Breast epithelium (tissue), 4 donors: ENCODE results near the gene CR2. TPM values are rescaled to one million over a fixed set of nuclear protein-coding genes. Genes with fewer than 3 reads are reported as not detected.

Experiments
- DNase-seq, 2 donors: peaks; one replicate each; pipeline ENCODE4 v3.0.0-alpha.2; 2019; ENCODE audit warnings: low spot score in 2 of 2
- H3K27ac ChIP-seq, 2 donors: fragments of 200-600 bp; sonication (generic) in 1 of 2; one replicate each; pipeline ENCODE4 v1.5.1; 2016 to 2019; ENCODE audit warnings: mild to moderate bottlenecking in 1 of 2
- H3K27me3 ChIP-seq, 2 donors: fragments of 200-600 bp; sonication (generic) in 1 of 2; one replicate each; pipeline versions ENCODE4 v1.5.1 to v1.6.0; 2017 to 2019; ENCODE audit warnings: control low read depth in 1 of 2, mild to moderate bottlenecking in 1 of 2
- H3K36me3 ChIP-seq: fragments of 200-600 bp; one replicate; pipeline ENCODE4 v1.5.1; 2019
- H3K4me1 ChIP-seq, 2 donors: fragments of 200-600 bp; sonication (generic); one replicate each; pipeline ENCODE4 v1.5.1; 2016 to 2019; ENCODE audit warnings: control low read depth in 1 of 2
- H3K4me3 ChIP-seq, 3 donors: fragments of 200-600 bp; sonication (generic); 1 replicate in 2 of 3; 2 replicates in 1 of 3; pipeline ENCODE4 v1.5.1; 2016 to 2019; ENCODE audit warnings: mild to moderate bottlenecking in 3 of 3, moderate library complexity in 2 of 3
- H3K9me3 ChIP-seq, 2 donors: fragments of 200-600 bp; sonication (generic) in 1 of 2; one replicate each; pipeline ENCODE4 v1.5.1; 2016 to 2019; ENCODE audit warnings: control low read depth in 1 of 2
- CTCF ChIP-seq, 3 donors: fragments of 450-650 bp; IDR thresholded peaks; one replicate each; pipeline ENCODE4 v1.5.1; 2016 to 2017; ENCODE audit warnings: antibody characterized with exemption in 3 of 3, mild to moderate bottlenecking in 3 of 3, moderate library complexity in 3 of 3
- POLR2A ChIP-seq: fragments of 450-650 bp; IDR thresholded peaks from one replicate; pipeline ENCODE4 v1.6.1; 2016; ENCODE audit warnings: antibody characterized with exemption, mild to moderate bottlenecking, moderate library complexity
- POLR2AphosphoS5 ChIP-seq, 3 donors: sonication (generic); formaldehyde crosslinking; IDR thresholded peaks; one replicate each; pipeline ENCODE4 v1.6.1; 2017; ENCODE audit warnings: antibody characterized with exemption in 3 of 3
- intact Hi-C: fragments of 100-400 bp; cut with DNase I; formaldehyde crosslinking; loops from one replicate; pipeline ENCODE4 v1.15.1; 2023; ENCODE audit warnings: low total_unique reads
- total RNA-seq, 3 donors: library from RNA; depleted of rRNA; stranded (reverse); fragments of >200 nt; gene quantifications; one replicate each; pipeline ENCODE4 v1.1.0, GENCODE V29; 2016

Gene CR2
- total RNA-seq, 3 donors from 2014 or later = under 0.01 to 0.29 TPM; not detected in 1

DNA sequence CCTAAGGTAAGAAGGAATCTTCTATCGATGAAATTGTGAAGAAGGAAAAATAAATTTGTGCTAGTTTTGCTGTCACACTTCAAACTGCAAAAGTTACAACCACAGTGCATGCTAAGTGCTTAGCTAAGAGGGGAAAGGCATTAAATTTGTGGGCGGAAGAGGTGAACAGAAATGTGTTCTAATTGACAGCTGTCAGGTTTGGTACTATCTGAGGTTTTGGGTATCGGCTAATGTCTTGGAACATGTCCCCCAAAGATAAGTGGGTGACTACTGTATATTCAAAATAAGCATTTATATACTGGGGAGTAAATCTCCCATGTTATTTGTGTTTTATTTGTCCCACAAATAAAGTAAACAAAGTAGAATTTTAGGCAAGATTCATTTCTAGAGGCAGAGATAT is 49.8 kb downstream of the CR2 start:
- Histone ChIP-seq H3K27ac (no peak overlapping the region), H3K9me3 (no peaks in the 10 kb centered on the region), H3K36me3 (no peaks in the 10 kb centered on the region), H3K4me3 (no peak overlapping the region), H3K27me3 (peaks cover 0 to 9% of the 10 kb centered on the region in 2 donors), H3K4me1 (no peaks in the 10 kb centered on the region)
- intact Hi-C loops = no loop called here
- TF ChIP-seq POLR2AphosphoS5 (IDR thresholded peaks at IDR 0.05) (no peak), POLR2A (no peak), CTCF (IDR thresholded peaks at IDR 0.05) (no peak)
- no peak for DNase-seq

DNA sequence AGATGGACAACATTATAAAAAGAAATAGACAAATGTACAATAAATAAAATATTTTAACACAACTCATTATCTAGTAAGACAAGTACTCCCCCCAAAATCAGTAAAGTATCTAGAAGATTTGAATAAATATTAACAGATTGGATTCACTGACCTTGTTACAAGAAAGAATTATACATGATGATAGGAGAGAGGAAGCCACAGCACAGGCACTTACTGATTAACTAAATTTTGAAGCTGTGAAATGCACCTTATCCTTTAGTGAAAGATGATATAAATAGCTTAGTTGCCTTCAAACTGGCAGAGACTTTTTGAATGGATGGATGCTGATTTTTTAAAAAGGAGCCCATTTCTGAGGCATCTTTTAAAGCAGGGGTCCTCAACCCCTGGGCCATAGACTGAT is 50.3 kb downstream of the CR2 start:
- no peak overlapping the region for H3K27ac ChIP-seq
- intact Hi-C loops = no loop called here
- H3K4me1 ChIP-seq = no peaks in the 10 kb centered on the region
- no peak overlapping the region for H3K4me3 ChIP-seq
- no peak for DNase-seq
- H3K9me3 ChIP-seq = no peaks in the 10 kb centered on the region
- TF ChIP-seq POLR2AphosphoS5 (IDR thresholded peaks at IDR 0.05) (no peak), CTCF (IDR thresholded peaks at IDR 0.05) (no peak), POLR2A (no peak)
- H3K27me3 ChIP-seq = peaks cover 0 to 9% of the 10 kb centered on the region in 2 donors
- no peaks in the 10 kb centered on the region for H3K36me3 ChIP-seq

DNA sequence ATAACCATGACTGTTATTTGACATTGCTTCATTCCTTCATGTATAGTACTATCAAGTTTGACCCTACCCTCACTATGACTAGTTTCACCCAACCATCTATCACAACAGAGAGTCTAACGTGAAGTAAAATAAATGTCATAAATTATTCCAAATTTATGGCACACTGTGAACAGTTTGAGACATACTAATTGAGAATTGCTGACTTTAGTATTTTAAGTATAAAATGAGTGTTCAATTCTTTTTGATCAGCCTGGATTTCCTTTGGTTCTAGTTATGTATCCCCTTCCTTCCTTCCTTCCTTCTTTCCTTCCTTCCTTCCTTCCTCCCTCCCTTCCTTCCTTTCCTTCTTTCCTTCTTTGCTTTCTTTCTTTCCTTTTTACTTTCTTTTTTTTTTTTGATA is 56.3 kb downstream of the CR2 start:
- DNase-seq = no peak
- TF ChIP-seq POLR2A = no peak
- no peak for TF ChIP-seq CTCF (IDR thresholded peaks at IDR 0.05)
- no peak for TF ChIP-seq POLR2AphosphoS5 (IDR thresholded peaks at IDR 0.05)
- intact Hi-C loops = no loop called here
- Histone ChIP-seq H3K27me3 (no peaks in the 10 kb centered on the region), H3K4me1 (no peaks in the 10 kb centered on the region), H3K9me3 (no peaks in the 10 kb centered on the region), H3K4me3 (no peak overlapping the region), H3K36me3 (no peaks in the 10 kb centered on the region), H3K27ac (no peak overlapping the region)

- TF ChIP-seq POLR2AphosphoS5 (IDR thresholded peaks at IDR 0.05) (no peak), CTCF (IDR thresholded peaks at IDR 0.05) (no peak), POLR2A (no peak)
- Histone ChIP-seq H3K4me1 (no peaks in the 10 kb centered on the region), H3K27me3 (no peaks in the 10 kb centered on the region), H3K36me3 (no peaks in the 10 kb centered on the region), H3K27ac (no peak overlapping the region), H3K9me3 (no peaks in the 10 kb centered on the region), H3K4me3 (no peak overlapping the region)
- DNase-seq = no peak
- intact Hi-C loops = no loop called here
Observed at GRCh38 chr1:207514890-207515289, 60.8 kb downstream of the CR2 start.

DNA sequence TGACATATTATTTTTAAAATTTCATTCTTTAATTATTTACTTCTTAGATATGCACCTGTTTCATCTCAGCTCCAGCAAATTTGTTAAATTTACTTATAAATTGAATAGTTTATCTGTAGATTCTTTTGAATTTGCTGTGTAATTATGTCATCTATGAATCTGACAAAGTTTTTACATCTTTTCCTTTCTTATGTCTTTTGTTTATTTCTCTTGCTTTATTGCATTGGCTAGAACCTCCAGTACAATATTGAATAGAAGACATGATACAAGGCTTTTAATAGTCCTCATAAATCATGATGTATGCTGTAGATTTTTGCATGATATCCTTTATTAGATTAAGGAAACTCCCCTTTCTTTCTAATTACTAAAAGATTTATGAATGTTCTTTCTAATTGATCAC is 62.6 kb downstream of the CR2 start:
- no peaks in the 10 kb centered on the region for H3K36me3 ChIP-seq
- no peak overlapping the region for H3K27ac ChIP-seq
- DNase-seq = no peak
- no peak overlapping the region for H3K4me3 ChIP-seq
- TF ChIP-seq POLR2AphosphoS5 (IDR thresholded peaks at IDR 0.05) (no peak), CTCF (IDR thresholded peaks at IDR 0.05) (no peak), POLR2A (no peak)
- H3K9me3 ChIP-seq = no peaks in the 10 kb centered on the region
- no peaks in the 10 kb centered on the region for H3K27me3 ChIP-seq
- intact Hi-C loops = no loop called here
- no peaks in the 10 kb centered on the region for H3K4me1 ChIP-seq
